A673 (cell line): Measurements from ENCODE around the gene PDCD6IP.

Experiments
- EZH2 ChIP-seq: fragments of 200-600 bp; sonication (generic); IDR thresholded peaks from 2 replicates; pipeline ENCODE4 v1.6.1; 2017; ENCODE audit warnings: borderline replicate concordance, low read depth, mild to moderate bottlenecking, mixed read lengths, antibody characterized with exemption, low read length; ENCODE audit not compliant: poor library complexity, severe bottlenecking
- TF ChIP-seq, protein P1 (sequence below): fragments of 300-800, 200-600 bp; sonication (generic); conservative IDR thresholded peaks from 2 replicates; pipeline ENCODE4 v1.5.1; 2017; ENCODE audit warnings: low read depth, mild to moderate bottlenecking, antibody characterized with exemption, low read length, moderate library complexity, mixed read lengths

DNA sequence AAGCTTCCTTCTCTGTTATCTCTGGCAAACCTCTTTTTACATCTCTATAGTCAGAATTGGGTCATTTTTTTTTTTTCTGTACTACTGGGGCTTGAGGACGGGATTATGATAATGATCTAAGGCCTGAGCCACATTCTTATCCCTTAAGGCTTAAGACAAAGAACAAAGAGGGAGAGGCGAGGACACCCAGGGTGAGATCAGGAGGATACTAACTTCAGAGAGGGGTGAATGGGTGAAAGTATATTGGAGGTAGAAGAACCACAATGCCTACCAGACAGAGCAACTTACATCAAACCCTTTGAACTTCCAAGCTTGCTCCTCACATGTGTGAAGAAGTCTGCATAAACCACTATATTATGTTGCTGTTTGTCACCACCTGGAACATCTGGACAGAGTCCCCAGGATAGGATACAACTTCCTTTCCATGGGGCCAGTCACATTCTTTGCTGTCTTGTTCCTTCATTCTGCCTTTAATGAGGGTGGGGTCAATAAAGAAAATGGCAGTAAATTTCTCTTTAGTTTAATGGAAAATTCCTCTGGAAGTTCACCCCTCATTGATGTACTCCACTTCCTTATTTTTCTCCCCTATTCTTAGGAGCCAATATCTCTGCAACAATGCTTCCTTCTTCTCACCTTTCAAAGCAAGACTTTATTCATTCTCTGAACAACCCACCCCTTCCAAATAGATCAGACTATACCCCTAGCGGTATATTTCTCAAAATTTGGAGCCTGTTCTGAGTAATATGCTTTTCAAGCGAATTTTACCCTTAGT is 9.1 kb upstream of the PDCD6IP start:
- no peak for TF ChIP-seq EZH2
- TF ChIP-seq, protein P1, sequence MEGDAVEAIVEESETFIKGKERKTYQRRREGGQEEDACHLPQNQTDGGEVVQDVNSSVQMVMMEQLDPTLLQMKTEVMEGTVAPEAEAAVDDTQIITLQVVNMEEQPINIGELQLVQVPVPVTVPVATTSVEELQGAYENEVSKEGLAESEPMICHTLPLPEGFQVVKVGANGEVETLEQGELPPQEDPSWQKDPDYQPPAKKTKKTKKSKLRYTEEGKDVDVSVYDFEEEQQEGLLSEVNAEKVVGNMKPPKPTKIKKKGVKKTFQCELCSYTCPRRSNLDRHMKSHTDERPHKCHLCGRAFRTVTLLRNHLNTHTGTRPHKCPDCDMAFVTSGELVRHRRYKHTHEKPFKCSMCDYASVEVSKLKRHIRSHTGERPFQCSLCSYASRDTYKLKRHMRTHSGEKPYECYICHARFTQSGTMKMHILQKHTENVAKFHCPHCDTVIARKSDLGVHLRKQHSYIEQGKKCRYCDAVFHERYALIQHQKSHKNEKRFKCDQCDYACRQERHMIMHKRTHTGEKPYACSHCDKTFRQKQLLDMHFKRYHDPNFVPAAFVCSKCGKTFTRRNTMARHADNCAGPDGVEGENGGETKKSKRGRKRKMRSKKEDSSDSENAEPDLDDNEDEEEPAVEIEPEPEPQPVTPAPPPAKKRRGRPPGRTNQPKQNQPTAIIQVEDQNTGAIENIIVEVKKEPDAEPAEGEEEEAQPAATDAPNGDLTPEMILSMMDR: no peak
